GM12878 (cell line): ENCODE results near the gene CENPF. TPM values are rescaled to one million over a fixed set of nuclear protein-coding genes. Genes with fewer than 3 reads are reported as not detected.

Source experiments
- ATAC-seq: fragments of 200-7000 bp; cut with Tn5 transposase; 3 replicates; pipeline ENCODE4 v1.9.1; 2020; ENCODE audit warnings: mild to moderate bottlenecking, moderate library complexity
- BruUV-seq: library from RNA; stranded (reverse); fragments of 400-500 nt; replicated peaks from 2 replicates; lab custom pipeline; 2021; lab: Mats Ljungman, UMichigan
- CTCF ChIA-PET: fragments of 300-600 bp; sonication (Branson Sonifier 250); formaldehyde crosslinking; extraction: SDS; loops from one replicate; lab custom pipeline; 2021; ENCODE audit warnings: inconsistent platforms; lab: Yijun Ruan, JAX
- POLR2A ChIA-PET: fragments of 350-600 bp; formaldehyde crosslinking; extraction: SDS; loops from one replicate; lab custom pipeline; 2021; ENCODE audit warnings: inconsistent platforms; lab: Charles Lee
- RAD21 ChIA-PET: fragments of 300-600 bp; sonication (Branson Sonifier 250); formaldehyde crosslinking; loops from one replicate; lab custom pipeline; 2023; ENCODE audit warnings: antibody characterized with exemption; ENCODE audit not compliant: unreplicated experiment; lab: Charles Lee
- SMC1A ChIA-PET: fragments of 300-600 bp; sonication (Branson Sonifier 250); formaldehyde crosslinking; loops from one replicate; lab custom pipeline; 2023; ENCODE audit not compliant: unreplicated experiment, uncharacterized antibody; lab: Charles Lee
- DNase-seq: peaks from one replicate; pipeline ENCODE4 v3.0.0-alpha.2; 2011; ENCODE audit warnings: low read depth, low spot score
- FAIRE-seq: peaks from 3 replicates; lab custom pipeline; 2011; peaks lifted over from hg19 to GRCh38; lab: Jason Lieb, UNC
- H2AFZ ChIP-seq: 2 replicates; pipeline ENCODE4 v1.6.0; 2011; ENCODE audit warnings: low read depth, low read length, control low read depth; ENCODE audit not compliant: control insufficient read depth
- H3K27ac ChIP-seq: 2 replicates; pipeline ENCODE4 v1.5.1; 2011; ENCODE audit warnings: control low read depth; ENCODE audit not compliant: control insufficient read depth, insufficient read depth
- H3K27me3 ChIP-seq, 2 experiments: replicated peaks in 1 of 2; 2 replicates each; pipeline versions ENCODE4 v1.6.0 to v1.6.1; 2011; ENCODE audit warnings: low read length in 1 of 2; ENCODE audit not compliant: control insufficient read depth in 2 of 2, insufficient read depth in 2 of 2
- H3K36me3 ChIP-seq, 2 experiments: 2 replicates each; pipeline ENCODE4 v1.5.1; 2011; ENCODE audit warnings: low read length in 1 of 2; ENCODE audit not compliant: control insufficient read depth in 2 of 2, insufficient read depth in 2 of 2
- H3K4me1 ChIP-seq: 2 replicates; pipeline ENCODE4 v1.6.1; 2011; ENCODE audit warnings: mild to moderate bottlenecking, low read length, moderate library complexity, mixed read lengths; ENCODE audit not compliant: control insufficient read depth, insufficient read depth
- H3K4me2 ChIP-seq: 2 replicates; pipeline ENCODE4 v1.6.0; 2011; ENCODE audit warnings: control low read depth; ENCODE audit not compliant: control insufficient read depth, insufficient read depth
- H3K4me3 ChIP-seq: fragments of 200-600 bp; sonication (generic); 2 replicates; pipeline ENCODE4 v1.5.1; 2016
- H3K79me2 ChIP-seq: 2 replicates; pipeline ENCODE4 v1.6.0; 2011; ENCODE audit warnings: low read length; ENCODE audit not compliant: control insufficient read depth, insufficient read depth
- H3K9ac ChIP-seq: 2 replicates; pipeline ENCODE4 v1.8.0; 2011; ENCODE audit warnings: low read length, control low read depth, mixed read lengths; ENCODE audit not compliant: control insufficient read depth, insufficient read depth
- H3K9me3 ChIP-seq: replicated peaks from 3 replicates; pipeline ENCODE4 v1.5.1; 2011; ENCODE audit warnings: mild to moderate bottlenecking, low read length; ENCODE audit not compliant: control insufficient read depth, insufficient read depth
- H4K20me1 ChIP-seq: 2 replicates; pipeline ENCODE4 v1.6.0; 2011; ENCODE audit not compliant: control insufficient read depth, insufficient read depth
- ETV6 ChIP-seq, 2 experiments: fragments of 450-650 bp in 1 of 2; IDR thresholded peaks in 1 of 2; conservative IDR thresholded peaks in 1 of 2; 2 replicates each; pipeline ENCODE4 v1.6.1; 2014; ENCODE audit warnings: antibody characterized with exemption in 1 of 2, borderline replicate concordance in 1 of 2, low read depth in 1 of 2, mild to moderate bottlenecking in 1 of 2, moderate library complexity in 1 of 2
- FOXM1 ChIP-seq: IDR thresholded peaks from 2 replicates; pipeline ENCODE4 v1.6.1; 2012; ENCODE audit warnings: low read depth, mild to moderate bottlenecking, inconsistent platforms, low read length, moderate library complexity
- HDAC2 ChIP-seq: fragments of 200-600 bp; sonication (generic); IDR thresholded peaks from 2 replicates; pipeline ENCODE4 v1.6.1; 2017
- IKZF2 ChIP-seq, 2 experiments: fragments of 450-650 bp; IDR thresholded peaks; 2 replicates each; pipeline ENCODE4 v1.6.1; 2017; ENCODE audit warnings: mild to moderate bottlenecking in 2 of 2, moderate library complexity in 2 of 2
- JUNB ChIP-seq: IDR thresholded peaks from 2 replicates; pipeline ENCODE4 v1.6.1; 2016; ENCODE audit warnings: antibody characterized with exemption, mild to moderate bottlenecking
- RAD21 ChIP-seq: IDR thresholded peaks from 2 replicates; pipeline ENCODE4 v1.6.1; 2011; ENCODE audit warnings: mild to moderate bottlenecking, low read depth, low read length, moderate library complexity; ENCODE audit not compliant: insufficient read depth
- RB1 ChIP-seq: fragments of 450-650 bp; formaldehyde crosslinking; IDR thresholded peaks from 2 replicates; pipeline ENCODE4 v1.6.1; 2017; ENCODE audit warnings: mild to moderate bottlenecking, borderline replicate concordance
- RCOR1 ChIP-seq: conservative IDR thresholded peaks from 2 replicates; pipeline ENCODE4 v1.6.1; 2012; ENCODE audit warnings: low read depth, low read length, improper control_type of control experiment
- SP1 ChIP-seq: IDR thresholded peaks from one replicate; pipeline ENCODE4 v1.6.1; 2011; ENCODE audit warnings: low read depth, low read length
- STAT1 ChIP-seq: fragments of 450-650 bp; conservative IDR thresholded peaks from 2 replicates; pipeline ENCODE4 v1.6.1; 2014; ENCODE audit warnings: antibody characterized with exemption, mild to moderate bottlenecking
- USF1 ChIP-seq: IDR thresholded peaks from 2 replicates; pipeline ENCODE4 v1.6.1; 2011; ENCODE audit warnings: borderline replicate concordance, low read depth, mild to moderate bottlenecking, moderate library complexity, mixed read lengths, low read length; ENCODE audit not compliant: insufficient read depth; ENCODE audit errors: extremely low read length
- ZBTB11 ChIP-seq: fragments of 450-650 bp; formaldehyde crosslinking; IDR thresholded peaks from 2 replicates; pipeline ENCODE4 v1.5.0; 2022; ENCODE audit warnings: mild to moderate bottlenecking, missing genetic modification characterization
- ZZZ3 ChIP-seq: IDR thresholded peaks from 2 replicates; pipeline ENCODE4 v1.6.1; 2011; ENCODE audit warnings: low read depth; ENCODE audit not compliant: control insufficient read depth, insufficient read length
- WGBS: methylation state at CpG from one replicate; pipeline ENCODE4 v1.1.6; 2016; ENCODE audit warnings: low lambda C conversion rate; ENCODE audit not compliant: insufficient replicate concordance, insufficient coverage; ENCODE audit errors: missing lambda C conversion rate; 5-methylcytosine and 5-hydroxymethylcytosine counted together
- in situ Hi-C: fragments of 300-500 bp; cut with MboI; formaldehyde crosslinking; loops from 9 replicates; pipeline ENCODE4 v1.14.3; 2018; ENCODE audit warnings: mixed read lengths
- intact Hi-C: fragments of 100-400 bp; cut with micrococcal nuclease; formaldehyde crosslinking; loops from one replicate; pipeline ENCODE4 v1.14.2; 2022; ENCODE audit not compliant: unreplicated experiment
- polyA plus RNA-seq, 11 experiments: library from polyadenylated mRNA; depleted of rRNA in 4 of 11; unstranded in 6 of 11; stranded (reverse) in 5 of 11; fragments of >200 nt; fragmentation: Nextera tagmentation in 4 of 11; fragmentation: Illumina TruSeq in 1 of 11; extraction: Ambion mirVana in 4 of 11; extraction: Trizol in 1 of 11; gene quantifications; 1 replicate in 1 of 11; 2 replicates in 10 of 11; pipeline versions ENCODE4 v1.2.1 to v1.2.3, GENCODE V29; 2011 to 2016; ENCODE audit warnings: inconsistent platforms in 2 of 11, missing spikeins in 2 of 11, low read depth in 1 of 11
- total RNA-seq, 4 experiments: library from RNA; depleted of rRNA in 3 of 4; stranded (reverse); fragments of >200 nt in 3 of 4; fragmentation: Illumina TruSeq in 1 of 4; extraction: Trizol in 1 of 4; gene quantifications; 2 replicates each; pipeline versions ENCODE4 v1.2.1 to v1.2.3, GENCODE V29; 2013 to 2021
- TF ChIP-seq, protein P1 (sequence below), 3 experiments: IDR thresholded peaks in 2 of 3; conservative IDR thresholded peaks in 1 of 3; 2 replicates each; pipeline ENCODE4 v1.5.1; 2011; ENCODE audit warnings: low read depth in 3 of 3, low read length in 3 of 3, mild to moderate bottlenecking in 3 of 3, control low read depth in 2 of 3, moderate library complexity in 2 of 3, inconsistent platforms in 1 of 3, mixed read lengths in 1 of 3; ENCODE audit not compliant: control insufficient read depth in 2 of 3, insufficient read depth in 1 of 3; ENCODE audit errors: extremely low read depth in 1 of 3
- TF ChIP-seq, protein P2 (sequence below): IDR thresholded peaks from 2 replicates; pipeline ENCODE4 v1.6.1; 2012; ENCODE audit warnings: low read depth, low read length, improper control_type of control experiment

Gene CENPF
- total and polyA plus RNA-seq, 10 of the 15 experiments (the other 5 are each of a cell fraction or from before 2014, with no cell fraction given) = 26.0 to 132 (median 70.5) TPM

- no peak for TF ChIP-seq ZBTB11 (CRISPR knock-in tag)
- no peak for TF ChIP-seq FOXM1
- TF ChIP-seq RCOR1 = no peak
- TF ChIP-seq ETV6 (conservative IDR thresholded peaks at IDR 0.05 in 1 of 2, IDR thresholded peaks at IDR 0.05 in 1 of 2; ENCODE audit: borderline replicate concordance in 1 of 2, low read depth in 1 of 2) = no peak
- no peak for TF ChIP-seq STAT1
- TF ChIP-seq RB1 = no peak
Observed at GRCh38 chr1:214615109-214615508, 12.1 kb downstream of the CENPF start (continued).

DNA sequence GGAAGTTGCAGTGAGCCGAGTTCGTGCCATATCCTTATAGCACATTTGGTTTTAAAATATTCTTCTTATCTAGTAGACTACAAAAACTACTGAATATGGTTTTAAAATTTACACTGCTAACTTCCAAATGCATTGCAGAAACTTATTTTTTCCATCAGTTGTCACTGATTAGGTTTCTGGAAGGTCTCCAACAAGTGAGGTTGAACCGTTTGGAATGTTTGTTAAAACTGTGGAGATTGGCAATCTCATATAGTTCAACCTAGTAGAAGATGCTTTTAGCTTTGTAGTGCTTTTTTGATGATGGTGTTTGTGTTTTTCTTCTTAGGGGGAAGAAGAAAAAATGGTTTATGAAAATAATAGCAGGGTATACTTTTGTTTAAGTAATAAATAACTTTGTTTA is 12.9 kb downstream of the CENPF start:
- RAD21 ChIA-PET = no interaction called here
- Histone ChIP-seq H3K27ac (no peak overlapping the region), H3K4me1 (no peaks in the 10 kb centered on the region), H2AFZ (no peak overlapping the region), H3K9me3 (no peaks in the 10 kb centered on the region), H3K79me2 (peaks cover 23% of the 10 kb centered on the region), H3K9ac (no peak overlapping the region), H4K20me1 (no peaks in the 10 kb centered on the region), H3K4me2 (no peak overlapping the region), H3K36me3 (peaks cover 2 to 8% of the 10 kb centered on the region in 2 experiments; a peak in 3 of 4 replicates), H3K4me3 (no peak overlapping the region), H3K27me3 (no peaks in the 10 kb centered on the region)
- in situ Hi-C loops = no loop called here
- WGBS = 96% methylated on average over 3 of the region's 3 CpGs
- SMC1A ChIA-PET = interaction anchor here (1.2 to 1.7 kb wide), 2 partner anchors 9 to 12 kb away, joined by 3 read pairs; no protein-coding TSS in a partner anchor
- FAIRE-seq = no peak
- no peak for DNase-seq
- no peak for ATAC-seq
- no TSS peak for BruUV-seq
- POLR2A ChIA-PET = interaction anchor here (0.9 kb wide), 1 partner anchor 13 kb away, joined by 3 read pairs; the partner anchor contains the start of gene CENPF
- intact Hi-C loops = no loop called here
- CTCF ChIA-PET = interaction anchor here (1.7 kb wide), 1 partner anchor 11 kb away, joined by 5 read pairs; no protein-coding TSS in a partner anchor
- TF ChIP-seq SP1 (no peak), USF1 (no peak), RAD21 (no peak), JUNB (no peak), HDAC2 (no peak), ZZZ3 (no peak), IKZF2 (IDR thresholded peaks at IDR 0.05) (no peak)
- TF ChIP-seq, protein P1, sequence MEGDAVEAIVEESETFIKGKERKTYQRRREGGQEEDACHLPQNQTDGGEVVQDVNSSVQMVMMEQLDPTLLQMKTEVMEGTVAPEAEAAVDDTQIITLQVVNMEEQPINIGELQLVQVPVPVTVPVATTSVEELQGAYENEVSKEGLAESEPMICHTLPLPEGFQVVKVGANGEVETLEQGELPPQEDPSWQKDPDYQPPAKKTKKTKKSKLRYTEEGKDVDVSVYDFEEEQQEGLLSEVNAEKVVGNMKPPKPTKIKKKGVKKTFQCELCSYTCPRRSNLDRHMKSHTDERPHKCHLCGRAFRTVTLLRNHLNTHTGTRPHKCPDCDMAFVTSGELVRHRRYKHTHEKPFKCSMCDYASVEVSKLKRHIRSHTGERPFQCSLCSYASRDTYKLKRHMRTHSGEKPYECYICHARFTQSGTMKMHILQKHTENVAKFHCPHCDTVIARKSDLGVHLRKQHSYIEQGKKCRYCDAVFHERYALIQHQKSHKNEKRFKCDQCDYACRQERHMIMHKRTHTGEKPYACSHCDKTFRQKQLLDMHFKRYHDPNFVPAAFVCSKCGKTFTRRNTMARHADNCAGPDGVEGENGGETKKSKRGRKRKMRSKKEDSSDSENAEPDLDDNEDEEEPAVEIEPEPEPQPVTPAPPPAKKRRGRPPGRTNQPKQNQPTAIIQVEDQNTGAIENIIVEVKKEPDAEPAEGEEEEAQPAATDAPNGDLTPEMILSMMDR (IDR thresholded peaks at IDR 0.05 in 2 of 3, conservative IDR thresholded peaks at IDR 0.05 in 1 of 3; ENCODE audit: control insufficient read depth in 2 of 3, extremely low read depth in 1 of 3, insufficient read depth in 1 of 3, low read depth in 3 of 3, low read length in 3 of 3) = no peak
- TF ChIP-seq, protein P2, sequence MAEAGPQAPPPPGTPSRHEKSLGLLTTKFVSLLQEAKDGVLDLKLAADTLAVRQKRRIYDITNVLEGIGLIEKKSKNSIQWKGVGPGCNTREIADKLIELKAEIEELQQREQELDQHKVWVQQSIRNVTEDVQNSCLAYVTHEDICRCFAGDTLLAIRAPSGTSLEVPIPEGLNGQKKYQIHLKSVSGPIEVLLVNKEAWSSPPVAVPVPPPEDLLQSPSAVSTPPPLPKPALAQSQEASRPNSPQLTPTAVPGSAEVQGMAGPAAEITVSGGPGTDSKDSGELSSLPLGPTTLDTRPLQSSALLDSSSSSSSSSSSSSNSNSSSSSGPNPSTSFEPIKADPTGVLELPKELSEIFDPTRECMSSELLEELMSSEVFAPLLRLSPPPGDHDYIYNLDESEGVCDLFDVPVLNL = no peak
